H1 (cell line): ENCODE data around the gene SLC4A9. TPM values are rescaled to one million over a fixed set of nuclear protein-coding genes. Genes with fewer than 3 reads are reported as not detected.

Experiments used
- CTCF ChIA-PET: fragments of 300-600 bp; sonication (Branson Sonifier 250); formaldehyde crosslinking; loops from one replicate; lab custom pipeline; 2021; ENCODE audit not compliant: partially characterized antibody; lab: Charles Lee
- POLR2A ChIA-PET: fragments of 300-600 bp; sonication (Branson Sonifier 250); formaldehyde crosslinking; loops from one replicate; lab custom pipeline; 2021; ENCODE audit warnings: inconsistent platforms; ENCODE audit not compliant: partially characterized antibody; lab: Charles Lee
- DNase-seq, 2 experiments: peaks; one replicate each; pipeline versions ENCODE4 v3.0.0 to v3.0.0-alpha.2; 2010 to 2022; ENCODE audit warnings: low spot score in 2 of 2, low read depth in 1 of 2, mixed read lengths in 1 of 2
- FAIRE-seq: peaks from 2 replicates; lab custom pipeline; 2011; peaks lifted over from hg19 to GRCh38; lab: Jason Lieb, UNC
- H2AFZ ChIP-seq: 2 replicates; pipeline ENCODE4 v1.8.1; 2012; ENCODE audit warnings: low read length, inconsistent platforms
- H2AK5ac ChIP-seq: 2 replicates; pipeline ENCODE4 v1.6.1; 2013; ENCODE audit warnings: low read depth, low read length
- H2BK120ac ChIP-seq: replicated peaks from 2 replicates; pipeline ENCODE3; 2013; ENCODE audit warnings: low read depth, low read length, inconsistent platforms
- H2BK12ac ChIP-seq: 2 replicates; pipeline ENCODE4 v1.6.1; 2013; ENCODE audit warnings: low read depth, low read length
- H2BK15ac ChIP-seq: 2 replicates; pipeline ENCODE4 v1.6.1; 2013; ENCODE audit warnings: low read length
- H2BK20ac ChIP-seq: 2 replicates; pipeline ENCODE4 v1.6.1; 2013; ENCODE audit warnings: low read length
- H2BK5ac ChIP-seq: 2 replicates; pipeline ENCODE4 v1.6.1; 2013; ENCODE audit warnings: low read depth, low read length
- H3K14ac ChIP-seq: 2 replicates; pipeline ENCODE4 v1.6.1; 2013; ENCODE audit warnings: inconsistent platforms; ENCODE audit not compliant: insufficient read length
- H3K18ac ChIP-seq: 2 replicates; pipeline ENCODE4 v1.6.1; 2013; ENCODE audit warnings: low read length; ENCODE audit errors: extremely low read depth
- H3K23ac ChIP-seq: 2 replicates; pipeline ENCODE4 v1.6.1; 2013; ENCODE audit warnings: inconsistent platforms; ENCODE audit not compliant: insufficient read length
- H3K23me2 ChIP-seq: 2 replicates; pipeline ENCODE4 v1.6.1; 2013; ENCODE audit warnings: low read depth, low read length
- H3K27ac ChIP-seq: 2 replicates; pipeline ENCODE4 v1.6.1; 2011; ENCODE audit warnings: low read depth, low read length, inconsistent platforms
- H3K27me3 ChIP-seq, 4 experiments: replicated peaks in 1 of 4; 1 replicate in 1 of 4; 2 replicates in 3 of 4; pipeline versions ENCODE4 v1.6.1 to v1.8.1; 2011 to 2013; ENCODE audit warnings: low read length in 3 of 4, mild to moderate bottlenecking in 3 of 4, inconsistent platforms in 2 of 4, mixed read lengths in 2 of 4, moderate library complexity in 1 of 4; ENCODE audit not compliant: control insufficient read depth in 3 of 4, insufficient read depth in 3 of 4; ENCODE audit errors: extremely low read depth in 1 of 4
- H3K36me3 ChIP-seq, 4 experiments: 2 replicates each; pipeline versions ENCODE4 v1.6.1 to v1.8.1; 2011 to 2013; ENCODE audit warnings: mild to moderate bottlenecking in 4 of 4, low read length in 3 of 4, moderate library complexity in 2 of 4, control low read depth in 1 of 4, inconsistent platforms in 1 of 4; ENCODE audit not compliant: insufficient read depth in 4 of 4, control insufficient read depth in 2 of 4
- H3K4ac ChIP-seq: replicated peaks from 2 replicates; pipeline ENCODE3; 2013; ENCODE audit warnings: low read length, low read depth, mixed read lengths, inconsistent platforms; ENCODE audit not compliant: insufficient read length
- H3K4me1 ChIP-seq, 4 experiments: replicated peaks in 1 of 4; 1 replicate in 1 of 4; 2 replicates in 3 of 4; pipeline versions ENCODE4 v1.6.1 to v1.8.1; 2011 to 2013; ENCODE audit warnings: low read length in 3 of 4, inconsistent platforms in 2 of 4, mixed read lengths in 1 of 4; ENCODE audit not compliant: insufficient read depth in 4 of 4, control insufficient read depth in 3 of 4
- H3K4me2 ChIP-seq, 2 experiments: 2 replicates each; pipeline versions ENCODE4 v1.6.1 to v1.8.1; 2011 to 2013; ENCODE audit warnings: low read depth in 2 of 2, low read length in 2 of 2, control low read depth in 1 of 2, inconsistent platforms in 1 of 2, mild to moderate bottlenecking in 1 of 2; ENCODE audit not compliant: insufficient read depth in 1 of 2
- H3K4me3 ChIP-seq, 4 experiments: fragments of 200-600, 300-600 bp in 1 of 4; sonication (generic), shearing (Covaris generic), sonication (Bioruptor Twin) in 1 of 4; 2 replicates each; pipeline versions ENCODE4 v1.5.1 to v1.8.1; 2011 to 2016; ENCODE audit warnings: low read length in 4 of 4, low read depth in 3 of 4, control low read depth in 2 of 4, inconsistent platforms in 2 of 4, mild to moderate bottlenecking in 2 of 4, mixed read lengths in 1 of 4, moderate library complexity in 1 of 4; ENCODE audit not compliant: insufficient read depth in 2 of 4; ENCODE audit errors: extremely low read depth in 1 of 4
- H3K56ac ChIP-seq: replicated peaks from 2 replicates; pipeline ENCODE3; 2013; ENCODE audit warnings: low read depth, mild to moderate bottlenecking, mixed read lengths, low read length, inconsistent platforms; ENCODE audit not compliant: insufficient read length
- H3K79me1 ChIP-seq: 2 replicates; pipeline ENCODE4 v1.6.1; 2013; ENCODE audit warnings: low read depth, low read length, control low read depth
- H3K79me2 ChIP-seq, 2 experiments: 2 replicates each; pipeline versions ENCODE4 v1.6.1 to v1.8.1; 2012 to 2013; ENCODE audit warnings: low read length in 2 of 2, mild to moderate bottlenecking in 2 of 2, inconsistent platforms in 1 of 2; ENCODE audit not compliant: insufficient read depth in 2 of 2, control insufficient read depth in 1 of 2
- H3K9ac ChIP-seq, 4 experiments: replicated peaks in 1 of 4; 1 replicate in 1 of 4; 2 replicates in 3 of 4; pipeline versions ENCODE4 v1.6.1 to v1.8.1; 2011 to 2013; ENCODE audit warnings: low read depth in 3 of 4, low read length in 3 of 4, control low read depth in 2 of 4, mild to moderate bottlenecking in 2 of 4, moderate library complexity in 2 of 4, inconsistent platforms in 1 of 4; ENCODE audit errors: extremely low read depth in 1 of 4
- H3K9me3 ChIP-seq, 2 experiments: 2 replicates each; pipeline versions ENCODE4 v1.6.1 to v1.8.1; 2012 to 2013; ENCODE audit warnings: mild to moderate bottlenecking in 2 of 2, moderate library complexity in 2 of 2, control low read depth in 1 of 2, inconsistent platforms in 1 of 2, low read depth in 1 of 2, low read length in 1 of 2, mixed read lengths in 1 of 2; ENCODE audit not compliant: insufficient read depth in 2 of 2
- H4K20me1 ChIP-seq, 2 experiments: replicated peaks in 1 of 2; 2 replicates each; pipeline versions ENCODE3 to v1.8.1; 2011 to 2013; ENCODE audit warnings: inconsistent platforms in 2 of 2, low read length in 2 of 2, mild to moderate bottlenecking in 1 of 2; ENCODE audit not compliant: insufficient read depth in 2 of 2, control insufficient read depth in 1 of 2
- H4K5ac ChIP-seq: 2 replicates; pipeline ENCODE4 v1.6.1; 2013; ENCODE audit warnings: low read length, low read depth, mixed read lengths, inconsistent platforms; ENCODE audit not compliant: insufficient read length
- H4K8ac ChIP-seq: 2 replicates; pipeline ENCODE4 v1.8.0; 2013; ENCODE audit warnings: mild to moderate bottlenecking, moderate library complexity, low read length, inconsistent platforms; ENCODE audit not compliant: insufficient read depth; ENCODE audit errors: extremely low read depth
- H4K91ac ChIP-seq: replicated peaks from 2 replicates; pipeline ENCODE3; 2013; ENCODE audit warnings: low read length, mixed read lengths, inconsistent platforms; ENCODE audit not compliant: insufficient read length
- CTBP2 ChIP-seq: IDR thresholded peaks from 2 replicates; pipeline ENCODE4 v1.7.0; 2011; ENCODE audit warnings: borderline replicate concordance, mild to moderate bottlenecking, moderate library complexity, mixed read lengths, low read length; ENCODE audit not compliant: insufficient read depth, insufficient read length
- EP300 ChIP-seq, 2 experiments: IDR thresholded peaks; 1 replicate in 1 of 2; 2 replicates in 1 of 2; pipeline ENCODE4 v1.6.1; 2011 to 2012; ENCODE audit warnings: low read depth in 2 of 2, low read length in 2 of 2, mild to moderate bottlenecking in 2 of 2, borderline replicate concordance in 1 of 2, inconsistent platforms in 1 of 2, moderate library complexity in 1 of 2
- PHF8 ChIP-seq: fragments of 200-600 bp; sonication (generic); conservative IDR thresholded peaks from 2 replicates; pipeline ENCODE4 v1.7.1; 2012; ENCODE audit warnings: low read depth, mild to moderate bottlenecking, inconsistent platforms, low read length, moderate library complexity
- RBBP5 ChIP-seq: IDR thresholded peaks from 2 replicates; pipeline ENCODE4 v1.7.1; 2012; ENCODE audit warnings: low read depth, mild to moderate bottlenecking, inconsistent platforms, low read length, moderate library complexity, borderline replicate concordance
- TAF7 ChIP-seq: optimal IDR thresholded peaks from 2 replicates; pipeline ENCODE3; 2011; ENCODE audit warnings: low read depth, mild to moderate bottlenecking, inconsistent platforms, low read length, moderate library complexity, borderline replicate concordance
- WGBS, 2 experiments: shearing (Covaris generic) in 1 of 2; methylation state at CpG; one replicate each; pipeline versions ENCODE4 v1.1.6 to v1.1.7; 2013 to 2015; ENCODE audit warnings: low lambda C conversion rate in 2 of 2, mixed read lengths in 2 of 2, inconsistent platforms in 1 of 2, low coverage in 1 of 2, missing lambda C conversion rate in 1 of 2; ENCODE audit not compliant: insufficient replicate concordance in 2 of 2, insufficient coverage in 1 of 2, insufficient read length in 1 of 2; ENCODE audit errors: extremely low coverage in 1 of 2, missing lambda C conversion rate in 1 of 2; 5-methylcytosine and 5-hydroxymethylcytosine counted together
- polyA plus RNA-seq, 7 experiments: library from polyadenylated mRNA; depleted of rRNA in 3 of 7; stranded (reverse) in 5 of 7; unstranded in 2 of 7; fragments of >200 nt in 5 of 7; fragments of 200-250 nt in 2 of 7; gene quantifications; 1 replicate in 5 of 7; 2 replicates in 1 of 7; 4 replicates in 1 of 7; pipeline versions ENCODE4 v1.2.1 to v1.2.3, GENCODE V29; 2011 to 2013; ENCODE audit warnings: missing spikeins in 2 of 7, mixed read lengths in 2 of 7
- total RNA-seq: library from RNA; stranded (reverse); fragmentation: NEBNext Ultra II Directional; extraction: Animal tissue kit (Norgen Biotek cat#: 25700); gene quantifications from 2 replicates; pipeline ENCODE4 v1.2.1, GENCODE V29; 2021
- TF ChIP-seq, protein P1 (sequence below): IDR thresholded peaks from 2 replicates; pipeline ENCODE4 v1.6.1; 2011; ENCODE audit warnings: low read depth, mild to moderate bottlenecking, low read length; ENCODE audit not compliant: insufficient read depth
- TF ChIP-seq, protein P2 (sequence below): IDR thresholded peaks from 2 replicates; pipeline ENCODE4 v1.6.1; 2011; ENCODE audit warnings: low read length, improper control_type of control experiment

SLC4A9 gene
- total and polyA plus RNA-seq, 2 of the 8 experiments (the other 6 are each of a cell fraction or from before 2014, with no cell fraction given): 0.15 to 0.28 TPM

GRCh38 chr5:140402258-140403074, 42.5 kb downstream of the SLC4A9 start:
- Histone ChIP-seq H4K91ac (peak overlapping the region; percentile 90), H3K4me3 (peak overlapping the region; percentile 94 to 100 (median 97)), H3K18ac (no peak overlapping the region), H2BK120ac (no peak overlapping the region), H3K4me2 (peak overlapping the region; percentile 79 to 80), H4K20me1 (peaks cover 11 to 18% of the 10 kb centered on the region in 2 experiments), H2AFZ (0 out of 2 replicates have a peak overlapping the region, but pooled peaks have one; percentile 44), H3K79me1 (no peaks in the 10 kb centered on the region; the same call in 1 of the 2 replicates), H3K4me1 (peaks cover 0 to 9% (median 5%) of the 10 kb centered on the region in 4 experiments; a peak in 5 of 7 replicates), H3K4ac (no peak overlapping the region), H3K23me2 (peaks cover 4% of the 10 kb centered on the region), H2BK20ac (no peak overlapping the region), H3K79me2 (peaks cover 47 to 63% of the 10 kb centered on the region in 2 experiments), H2BK5ac (peak overlapping the region; percentile 46), H2AK5ac (no peak overlapping the region), H3K36me3 (no peaks in the 10 kb centered on the region), H4K8ac (peak overlapping the region; percentile 81; the same call in 1 of the 2 replicates), H3K9me3 (no peaks in the 10 kb centered on the region), H3K14ac (no peak overlapping the region), H3K56ac (peak overlapping the region; percentile 88), H3K27ac (peak overlapping the region; percentile 74), H3K9ac (peak overlapping the region; percentile 92 to 94 (median 94)), H3K23ac (no peak overlapping the region), H2BK12ac (no peak overlapping the region), H3K27me3 (no peaks in the 10 kb centered on the region), H2BK15ac (no peak overlapping the region), H4K5ac (peak overlapping the region; percentile 16)
- no peak for FAIRE-seq
- peak in 1 of 2 experiments; percentile 76 for DNase-seq
- ChIA-PET POLR2A (interaction anchor here (0.7 to 2.9 kb wide), 14 partner anchors 9 to 161 kb away, joined by 3 to 29 read pairs (median 4); partner anchors contain the start of genes EIF4EBP3, HBEGF and PFDN1), CTCF (interaction anchor here (0.7 to 1.5 kb wide), 2 partner anchors 26 to 39 kb away, joined by 3 read pairs; no protein-coding TSS in a partner anchor)
- 12% methylated on average over 22 of the region's 36 CpGs; no CpG with 5 or more reads in 1 of the 2 experiments for WGBS, 2 experiments
- TF ChIP-seq TAF7 (no peak), CTBP2 (no peak), PHF8 (peak; percentile 11; the same call in 1 of the 2 replicates), EP300 (IDR thresholded peaks at IDR 0.05; ENCODE audit: borderline replicate concordance in 1 of 2, low read depth in 2 of 2, low read length in 2 of 2) (no peak), RBBP5 (peak; percentile 44; the same call in 1 of the 2 replicates)
- TF ChIP-seq, protein P1, sequence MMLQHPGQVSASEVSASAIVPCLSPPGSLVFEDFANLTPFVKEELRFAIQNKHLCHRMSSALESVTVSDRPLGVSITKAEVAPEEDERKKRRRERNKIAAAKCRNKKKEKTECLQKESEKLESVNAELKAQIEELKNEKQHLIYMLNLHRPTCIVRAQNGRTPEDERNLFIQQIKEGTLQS: no peak
- TF ChIP-seq, protein P2, sequence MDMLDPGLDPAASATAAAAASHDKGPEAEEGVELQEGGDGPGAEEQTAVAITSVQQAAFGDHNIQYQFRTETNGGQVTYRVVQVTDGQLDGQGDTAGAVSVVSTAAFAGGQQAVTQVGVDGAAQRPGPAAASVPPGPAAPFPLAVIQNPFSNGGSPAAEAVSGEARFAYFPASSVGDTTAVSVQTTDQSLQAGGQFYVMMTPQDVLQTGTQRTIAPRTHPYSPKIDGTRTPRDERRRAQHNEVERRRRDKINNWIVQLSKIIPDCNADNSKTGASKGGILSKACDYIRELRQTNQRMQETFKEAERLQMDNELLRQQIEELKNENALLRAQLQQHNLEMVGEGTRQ: peak; percentile 77
